GM13977 (cell line): ENCODE measurements around the gene TMPRSS6.

Source experiments
- DNase-seq: peaks from one replicate; pipeline ENCODE4 v3.0.0; 2012; ENCODE audit warnings: low spot score
- in situ Hi-C: fragments of 300-500 bp; cut with MboI; formaldehyde crosslinking; loops from one replicate; pipeline ENCODE4 v1.12.0; 2022; ENCODE audit warnings: low sequenced_read_pairs, low pct_unique_long_range_greater_than_20kb, mixed read lengths, inconsistent platforms; ENCODE audit not compliant: unreplicated experiment
- TF ChIP-seq, protein P1 (sequence below): IDR thresholded peaks from 2 replicates; pipeline ENCODE4 v1.5.1; 2012; ENCODE audit warnings: mild to moderate bottlenecking, control low read depth; ENCODE audit not compliant: insufficient read depth; ENCODE audit errors: extremely low read depth, missing control alignments

The TMPRSS6 gene

DNA sequence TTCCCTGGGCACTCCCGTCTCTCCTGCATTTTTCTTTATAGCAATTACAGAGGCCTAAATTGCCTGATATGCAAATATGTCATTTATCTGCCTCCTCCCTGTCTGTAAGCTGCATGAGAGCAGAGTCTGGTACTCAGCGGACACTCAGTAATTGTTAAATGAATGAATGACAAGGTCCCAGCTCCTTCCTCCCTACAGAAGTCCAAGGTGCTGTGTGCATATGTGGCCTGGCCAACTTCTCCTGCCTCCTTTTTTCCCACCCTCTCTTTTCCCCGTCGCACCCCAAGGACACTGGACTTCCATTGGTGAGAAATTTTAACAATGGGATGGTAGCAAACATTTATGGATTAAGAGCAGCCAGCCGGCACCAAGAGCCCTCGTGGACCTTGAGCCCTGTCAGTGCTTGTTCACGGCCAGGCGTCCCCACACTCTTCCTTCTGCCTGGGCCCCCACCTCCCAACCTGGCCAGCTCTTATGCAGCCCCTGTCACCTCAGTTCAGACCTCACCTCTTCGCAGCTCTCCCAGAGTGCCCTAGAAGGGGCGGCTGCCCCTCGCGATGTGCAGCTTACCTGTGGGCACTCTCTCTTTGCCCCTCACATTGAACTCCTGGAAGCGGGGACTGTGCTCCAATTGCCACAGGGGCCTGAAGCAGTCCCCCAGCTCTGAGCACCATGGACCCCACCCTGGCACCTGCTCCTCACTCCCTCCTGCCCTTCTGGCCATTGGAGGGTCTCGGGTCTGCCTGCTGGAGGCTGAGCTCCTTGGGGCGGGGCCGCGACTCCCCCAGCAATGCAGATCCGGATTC lies 1.5 kb downstream of the TMPRSS6 start:
- TF ChIP-seq, protein P1, sequence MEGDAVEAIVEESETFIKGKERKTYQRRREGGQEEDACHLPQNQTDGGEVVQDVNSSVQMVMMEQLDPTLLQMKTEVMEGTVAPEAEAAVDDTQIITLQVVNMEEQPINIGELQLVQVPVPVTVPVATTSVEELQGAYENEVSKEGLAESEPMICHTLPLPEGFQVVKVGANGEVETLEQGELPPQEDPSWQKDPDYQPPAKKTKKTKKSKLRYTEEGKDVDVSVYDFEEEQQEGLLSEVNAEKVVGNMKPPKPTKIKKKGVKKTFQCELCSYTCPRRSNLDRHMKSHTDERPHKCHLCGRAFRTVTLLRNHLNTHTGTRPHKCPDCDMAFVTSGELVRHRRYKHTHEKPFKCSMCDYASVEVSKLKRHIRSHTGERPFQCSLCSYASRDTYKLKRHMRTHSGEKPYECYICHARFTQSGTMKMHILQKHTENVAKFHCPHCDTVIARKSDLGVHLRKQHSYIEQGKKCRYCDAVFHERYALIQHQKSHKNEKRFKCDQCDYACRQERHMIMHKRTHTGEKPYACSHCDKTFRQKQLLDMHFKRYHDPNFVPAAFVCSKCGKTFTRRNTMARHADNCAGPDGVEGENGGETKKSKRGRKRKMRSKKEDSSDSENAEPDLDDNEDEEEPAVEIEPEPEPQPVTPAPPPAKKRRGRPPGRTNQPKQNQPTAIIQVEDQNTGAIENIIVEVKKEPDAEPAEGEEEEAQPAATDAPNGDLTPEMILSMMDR: no peak
- in situ Hi-C loops: no loop called here
- DNase-seq: no peak

DNA sequence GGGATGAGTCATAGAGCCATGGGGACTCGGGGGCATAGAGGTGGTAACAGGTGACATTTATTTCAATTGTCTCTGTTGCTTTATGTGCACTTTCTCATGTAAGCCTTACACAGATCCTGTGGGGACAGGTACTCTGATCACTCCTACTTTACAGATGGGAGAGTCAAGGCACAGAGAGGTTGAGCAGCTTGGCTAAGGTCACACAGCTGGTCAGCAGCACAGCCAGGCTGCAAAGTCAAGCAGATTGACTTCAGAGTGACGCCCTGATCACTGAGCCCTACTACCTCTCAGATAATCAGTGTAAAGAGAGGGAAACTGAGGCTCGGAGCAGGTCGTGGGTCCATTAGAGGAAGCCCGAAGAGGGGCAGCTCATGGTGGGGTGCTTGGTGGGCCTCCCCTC lies 3.5 kb downstream of the TMPRSS6 start:
- no peak for DNase-seq
- in situ Hi-C loops: no loop called here
- TF ChIP-seq, protein P1: no peak

DNA sequence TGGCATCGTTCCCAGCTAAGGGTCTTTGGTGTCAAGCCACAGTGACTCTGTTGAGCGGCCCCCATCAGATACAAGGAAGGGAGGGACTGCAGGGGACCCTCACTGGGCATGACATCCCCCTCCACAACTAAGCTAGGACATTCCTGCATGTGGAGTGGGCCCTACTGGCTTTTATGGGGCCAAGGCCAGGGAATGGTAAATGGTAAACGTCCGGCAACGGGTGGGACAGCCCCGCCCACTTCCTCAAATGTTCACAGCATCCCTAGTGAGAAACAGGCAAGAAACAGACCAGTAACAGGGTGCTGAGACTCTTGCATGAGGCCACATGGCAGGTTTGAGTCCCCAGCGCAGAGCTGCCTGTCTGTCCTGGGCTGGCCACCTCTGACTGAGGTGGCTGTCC lies 4.4 kb downstream of the TMPRSS6 start:
- TF ChIP-seq, protein P1: no peak
- no peak for DNase-seq
- in situ Hi-C loops: no loop called here

DNA sequence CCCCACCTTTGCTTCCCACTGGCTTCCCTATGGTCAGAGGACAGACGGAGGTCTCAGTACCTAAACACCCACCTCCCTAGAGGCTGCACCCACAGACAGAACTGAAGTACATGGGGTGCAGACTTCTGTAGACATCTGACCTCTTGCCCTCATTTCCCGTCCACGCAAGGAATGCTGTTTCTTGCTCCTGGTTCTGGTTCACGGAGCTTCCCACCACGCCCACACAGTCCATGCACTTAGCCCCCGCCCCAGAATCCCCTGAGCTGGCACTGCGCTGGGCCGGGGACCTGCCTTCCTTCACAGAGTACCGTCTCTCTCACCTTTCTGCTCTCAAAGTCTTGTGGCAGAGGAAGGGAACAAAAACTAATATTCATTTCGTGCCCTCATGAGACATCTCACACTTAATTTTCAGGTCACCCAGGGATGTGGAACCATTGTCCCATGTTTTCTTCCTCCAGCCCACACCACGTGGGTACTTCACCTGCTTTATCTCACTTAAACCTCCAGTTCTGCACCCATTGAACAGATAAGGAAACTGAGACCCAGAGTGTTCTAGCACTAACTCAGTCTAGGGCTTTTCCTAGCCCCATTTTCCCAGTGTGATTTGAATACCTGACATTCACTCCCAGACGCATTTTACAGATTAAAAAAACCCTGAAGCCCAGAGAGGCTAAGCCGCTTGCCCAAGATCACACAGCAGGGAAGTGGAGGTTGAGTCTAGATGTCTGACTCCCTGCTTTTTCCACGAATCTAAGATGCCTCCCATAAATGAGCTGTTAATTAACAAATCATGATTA lies 5.7 kb downstream of the TMPRSS6 start:
- no peak for DNase-seq
- TF ChIP-seq, protein P1: no peak
- in situ Hi-C loops: no loop called here

DNA sequence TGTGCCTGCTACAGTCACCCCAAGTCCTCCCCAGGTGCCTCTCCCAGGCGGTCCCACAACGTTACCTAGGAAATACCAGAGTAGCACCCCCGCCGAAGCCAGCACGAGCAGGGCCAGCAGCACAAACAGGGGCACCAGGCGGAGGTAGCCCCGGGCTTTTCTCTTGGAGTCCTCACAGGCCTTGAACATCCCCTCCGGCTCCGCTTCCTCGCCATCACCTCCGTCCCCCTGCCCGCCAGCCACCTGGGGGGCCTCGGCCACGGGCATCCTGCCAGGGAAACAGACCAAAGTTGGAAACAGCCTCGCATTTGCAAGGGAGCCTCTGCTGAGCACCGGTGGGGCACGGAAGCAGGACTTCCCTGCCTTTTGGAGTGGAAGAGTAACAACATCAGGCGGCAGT lies 6.4 kb downstream of the TMPRSS6 start:
- TF ChIP-seq, protein P1: no peak
- DNase-seq: no peak
- in situ Hi-C loops: no loop called here

DNA sequence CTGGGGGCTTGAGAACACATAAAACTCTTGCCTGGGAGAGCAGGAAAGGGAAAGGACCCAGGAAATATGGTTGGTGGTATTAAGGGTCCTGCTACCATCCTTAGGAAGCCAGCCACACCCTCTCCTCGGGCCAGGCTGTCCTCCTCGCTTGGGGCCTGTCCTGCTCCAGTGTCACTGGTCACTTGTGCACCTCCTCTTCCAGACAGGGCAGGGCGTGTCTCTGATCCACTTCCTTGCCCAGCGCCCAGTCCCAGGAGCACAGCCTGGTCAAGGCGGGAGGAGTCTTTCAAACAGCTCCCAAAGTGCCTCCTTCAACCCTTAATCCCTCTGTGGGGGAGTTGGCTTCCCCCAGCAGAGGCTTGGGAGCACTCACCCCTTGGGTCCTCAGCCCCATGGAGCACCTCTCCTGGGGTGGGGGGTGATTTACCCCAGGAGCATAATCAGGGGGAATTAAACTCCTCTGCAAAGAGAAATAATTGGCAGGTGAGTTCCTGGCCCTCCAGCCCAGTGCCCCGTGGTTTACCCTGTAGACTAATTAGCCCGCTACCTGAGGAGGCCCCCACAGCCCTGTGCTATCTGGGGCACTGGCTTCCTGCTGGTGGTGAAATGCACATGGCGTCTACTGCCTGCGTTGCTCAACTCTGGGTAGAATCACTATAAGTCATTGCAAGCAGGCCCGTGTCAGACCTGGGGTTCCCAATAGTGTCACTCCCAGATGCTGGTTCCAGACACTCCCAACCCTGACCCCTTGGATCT lies 8.0 kb downstream of the TMPRSS6 start:
- TF ChIP-seq, protein P1: no peak
- in situ Hi-C loops: no loop called here
- no peak for DNase-seq
